ENCODE measurements around the gene TM7SF2.

DNA sequence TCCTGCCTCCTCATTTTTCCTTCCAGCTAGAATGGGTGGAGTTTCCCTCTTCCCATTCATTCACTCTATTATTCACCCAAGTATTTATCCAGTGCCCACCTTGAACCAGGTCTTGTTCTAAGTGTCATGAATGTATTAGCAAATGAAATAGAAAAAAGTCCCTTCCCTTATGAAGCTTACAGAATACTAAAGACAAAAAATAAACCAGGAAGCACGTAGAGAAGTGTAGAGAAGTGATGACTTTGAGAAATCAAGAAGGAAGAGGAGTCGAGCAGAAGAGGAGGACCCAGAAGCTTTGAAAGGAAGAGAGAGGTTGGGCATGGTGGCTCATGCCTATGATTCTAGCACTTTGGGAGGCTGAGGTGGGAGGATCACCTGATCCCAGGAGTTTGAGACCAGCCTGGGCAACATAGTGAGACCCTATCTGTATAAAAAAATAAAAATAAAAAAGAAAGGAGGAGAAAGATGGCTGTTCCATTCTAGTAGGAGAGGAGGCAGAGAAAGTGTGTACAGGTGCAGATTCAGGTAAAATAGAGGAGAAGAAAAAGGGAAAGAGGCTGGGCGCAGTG is 39.7 kb downstream of the TM7SF2 start:
- TF ChIP-seq CTCF (IDR thresholded peaks at IDR 0.05; ENCODE audit: low read depth, low read length): no peak
- TF ChIP-seq EZH2phosphoT487 (IDR thresholded peaks at IDR 0.05; ENCODE audit: low read depth): no peak

Measured in OCI-LY3 (cell line).